Sigmoid colon (tissue), 4 donors: ENCODE data around the gene GTF3C4.

Experiments
- CTCF ChIP-seq, 4 experiments: fragments of 450-650 bp in 3 of 4; fragments of 200-600 bp in 1 of 4; IDR thresholded peaks; one replicate each; pipeline ENCODE4 v1.5.1; 2016 to 2019; ENCODE audit warnings: antibody characterized with exemption in 4 of 4, mild to moderate bottlenecking in 3 of 4, moderate library complexity in 2 of 4
- POLR2AphosphoS5 ChIP-seq, 4 donors: sonication (generic); formaldehyde crosslinking; IDR thresholded peaks; one replicate each; pipeline ENCODE4 v1.6.1; 2017; ENCODE audit warnings: antibody characterized with exemption in 4 of 4

GRCh38 chr9:132711846-132712245, 41.6 kb downstream of the GTF3C4 start:
- no peak for TF ChIP-seq CTCF (IDR thresholded peaks at IDR 0.05)
- TF ChIP-seq POLR2AphosphoS5 (IDR thresholded peaks at IDR 0.05), result no peak
